Activated naive CD4-positive, alpha-beta T cell treated with anti-CD3 and anti-CD28 coated beads, Interleukin-2, amount 10 ng/mL, durations not matched to agents 7 days and 5 days (primary cell): Measurements from ENCODE around the gene ACOT8.

ENCODE experiments used
- CTCF ChIA-PET: fragments of 350-600 bp; sonication (Branson Sonifier 250); formaldehyde crosslinking; loops from one replicate; lab custom pipeline; 2021; ENCODE audit warnings: antibody characterized with exemption; lab: Charles Lee
- DNase-seq: peaks from one replicate; pipeline ENCODE4 v3.0.0-alpha.2; 2020
- H3K27ac Mint-ChIP-seq: one replicate; pipeline ENCODE4 v1.8.0; 2021; ENCODE audit warnings: mild to moderate bottlenecking, moderate library complexity, mixed read lengths
- H3K27me3 Mint-ChIP-seq: one replicate; pipeline ENCODE4 v1.8.0; 2021; ENCODE audit warnings: mild to moderate bottlenecking, mixed read lengths
- H3K36me3 Mint-ChIP-seq: one replicate; pipeline ENCODE4 v1.8.0; 2021; ENCODE audit warnings: mixed read lengths
- H3K4me1 Mint-ChIP-seq: one replicate; pipeline ENCODE4 v1.8.0; 2021; ENCODE audit warnings: mixed read lengths
- H3K4me3 Mint-ChIP-seq: one replicate; pipeline ENCODE4 v1.8.0; 2021; ENCODE audit warnings: mild to moderate bottlenecking, moderate library complexity, mixed read lengths
- H3K9me3 Mint-ChIP-seq: one replicate; pipeline ENCODE4 v1.8.0; 2021; ENCODE audit warnings: mixed read lengths

The ACOT8 gene

DNA sequence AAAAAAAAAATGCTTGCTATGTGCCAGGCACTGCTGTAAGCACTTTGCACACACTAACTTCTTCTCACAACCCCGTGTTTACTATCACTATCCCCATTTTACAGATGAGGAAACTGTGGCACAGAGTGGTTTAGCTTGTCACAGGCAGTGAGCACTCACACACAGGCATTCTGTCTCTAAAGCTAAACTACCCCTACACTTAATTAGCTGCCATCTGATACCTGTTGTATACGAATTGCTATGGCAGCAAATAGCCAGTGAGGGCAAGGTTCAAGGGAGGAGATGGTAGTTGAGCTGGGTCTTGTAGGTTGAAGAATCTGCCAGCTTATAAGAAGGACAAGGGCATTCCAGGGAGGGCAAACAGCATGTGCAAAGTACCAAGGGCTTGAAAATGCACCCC, 35.2 kb downstream of the ACOT8 start:
- CTCF ChIA-PET: interaction anchor here (0.9 to 3.6 kb wide), 2 partner anchors 112 to 148 kb away, joined by 3 to 20 read pairs; no protein-coding TSS in a partner anchor
- H3K4me1 Mint-ChIP-seq: peaks cover 21% of the 10 kb centered on the region
- H3K4me3 Mint-ChIP-seq: no peak overlapping the region
- no peak for DNase-seq
- no peaks in the 10 kb centered on the region for H3K9me3 Mint-ChIP-seq
- no peak overlapping the region for H3K27ac Mint-ChIP-seq
- peaks cover 5% of the 10 kb centered on the region for H3K36me3 Mint-ChIP-seq
- peaks cover 48% of the 10 kb centered on the region for H3K27me3 Mint-ChIP-seq

DNA sequence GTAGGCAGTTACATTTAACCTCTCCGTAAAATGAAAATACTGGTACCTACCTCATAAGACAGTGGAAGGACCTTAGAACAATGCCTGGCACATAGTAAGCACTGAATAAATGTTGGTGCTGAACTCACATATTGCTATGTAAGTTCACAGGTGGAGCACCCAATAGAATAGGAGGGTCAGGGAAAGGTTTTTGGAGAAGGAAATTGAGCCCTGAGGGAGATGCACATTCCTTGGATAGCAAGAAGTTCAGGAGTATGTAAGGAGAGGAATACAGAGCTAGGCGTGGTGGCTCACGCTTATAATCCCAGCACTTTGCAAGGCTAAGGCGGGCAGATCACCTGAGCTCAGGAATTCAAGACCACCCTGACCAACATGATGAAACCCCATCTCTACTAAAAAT, 37.7 kb downstream of the ACOT8 start:
- Mint-ChIP-seq H3K27me3 (peaks cover 33% of the 10 kb centered on the region), H3K36me3 (peaks cover 20% of the 10 kb centered on the region), H3K9me3 (no peaks in the 10 kb centered on the region), H3K4me3 (no peak overlapping the region), H3K4me1 (peaks cover 29% of the 10 kb centered on the region), H3K27ac (no peak overlapping the region)
- CTCF ChIA-PET: no interaction called here
- DNase-seq: no peak

DNA sequence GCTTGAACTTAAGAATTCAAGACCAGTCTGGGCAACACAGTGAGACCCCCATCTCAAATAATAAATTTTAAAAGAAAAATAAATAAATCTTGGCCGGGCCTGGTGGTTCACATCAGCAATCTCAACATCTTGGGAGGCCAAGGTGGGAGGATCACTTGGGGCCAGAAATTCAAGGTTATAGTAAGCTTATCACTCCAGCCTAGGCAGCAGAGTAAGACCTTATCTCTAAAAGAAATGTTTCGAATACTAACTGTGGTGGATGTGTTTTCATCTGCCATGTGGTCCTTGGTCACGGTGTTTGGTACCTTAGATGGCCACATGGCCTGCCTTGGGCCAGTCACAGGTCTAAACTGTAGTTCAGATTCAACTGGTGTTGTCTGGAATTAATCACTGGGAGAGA, 39.0 kb downstream of the ACOT8 start:
- H3K27me3 Mint-ChIP-seq: peaks cover 20% of the 10 kb centered on the region
- DNase-seq: no peak
- H3K4me1 Mint-ChIP-seq: peaks cover 28% of the 10 kb centered on the region
- CTCF ChIA-PET: interaction anchor here (0.7 kb wide), 1 partner anchor 24 kb away, joined by 3 read pairs; no protein-coding TSS in a partner anchor
- no peak overlapping the region for H3K4me3 Mint-ChIP-seq
- H3K36me3 Mint-ChIP-seq: peaks cover 26% of the 10 kb centered on the region
- H3K27ac Mint-ChIP-seq: no peak overlapping the region
- H3K9me3 Mint-ChIP-seq: no peaks in the 10 kb centered on the region

DNA sequence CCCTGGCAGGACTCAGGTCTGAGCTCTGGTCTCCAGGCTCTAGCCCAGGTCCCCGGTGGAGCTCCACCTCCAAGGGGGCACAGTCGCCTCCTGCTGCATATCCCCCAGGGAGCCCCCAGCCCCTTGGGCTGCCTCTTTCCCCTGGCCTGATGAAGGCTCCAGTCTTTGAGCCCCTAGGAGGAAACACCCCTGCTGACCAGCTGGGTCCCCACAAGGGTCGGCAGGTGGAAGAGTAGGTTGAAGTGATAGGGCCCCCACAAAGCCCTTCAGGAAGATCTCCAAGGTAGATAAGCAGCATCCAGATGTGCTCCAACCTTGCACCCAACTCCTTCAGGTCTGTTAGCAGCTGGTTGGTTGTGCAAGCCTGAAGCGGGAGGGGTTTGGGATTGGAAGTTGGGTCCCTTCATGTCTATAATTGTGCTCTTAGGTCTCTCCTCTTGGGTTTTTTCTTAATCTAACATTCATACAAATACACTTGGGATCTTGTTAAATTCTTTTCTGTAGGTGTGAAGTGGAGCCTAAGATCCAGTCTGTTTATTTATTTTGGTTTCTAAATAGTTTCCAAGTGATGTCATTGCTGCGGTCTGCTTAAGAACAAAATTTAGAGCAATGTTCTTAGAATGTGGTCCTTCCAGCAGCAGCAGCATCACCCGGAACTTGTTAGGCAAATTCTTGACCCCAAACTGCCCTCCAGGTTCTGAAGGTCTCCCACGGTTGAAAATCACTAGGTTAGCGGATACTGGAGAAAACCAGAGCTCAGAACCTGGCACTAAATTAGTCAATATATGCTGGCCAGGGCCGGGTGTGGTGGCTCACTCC, 39.6 kb downstream of the ACOT8 start:
- Mint-ChIP-seq H3K36me3 (peaks cover 32% of the 10 kb centered on the region), H3K4me1 (peaks cover 31% of the 10 kb centered on the region), H3K4me3 (no peak overlapping the region), H3K27me3 (peaks cover 14% of the 10 kb centered on the region), H3K9me3 (no peaks in the 10 kb centered on the region), H3K27ac (no peak overlapping the region)
- CTCF ChIA-PET: interaction anchor here (0.8 to 0.9 kb wide), 2 partner anchors 18 to 153 kb away, joined by 3 to 4 read pairs; no protein-coding TSS in a partner anchor
- DNase-seq: no peak

DNA sequence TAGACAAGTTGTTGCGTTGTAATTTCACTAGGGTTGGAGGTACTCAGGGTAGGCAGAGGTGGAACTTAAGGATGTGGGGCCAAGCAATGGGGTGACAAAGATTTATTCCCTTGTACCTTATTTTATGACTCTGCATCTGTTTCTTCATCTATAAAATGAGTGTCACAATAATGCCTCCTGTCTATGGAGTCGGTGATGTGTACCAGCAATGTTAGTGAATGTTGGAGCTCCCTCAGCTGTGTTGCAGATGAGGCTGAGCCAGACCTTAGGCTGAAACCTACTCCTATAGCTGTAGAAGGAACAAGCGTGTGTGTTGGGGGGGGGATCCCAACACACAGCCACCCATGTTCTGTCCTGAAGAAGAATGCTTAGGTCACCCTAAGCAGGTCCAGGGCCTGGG, 40.2 kb downstream of the ACOT8 start:
- no peak for DNase-seq
- Mint-ChIP-seq H3K27me3 (peaks cover 7% of the 10 kb centered on the region), H3K36me3 (peaks cover 37% of the 10 kb centered on the region), H3K4me1 (peaks cover 34% of the 10 kb centered on the region), H3K4me3 (no peak overlapping the region), H3K27ac (no peak overlapping the region), H3K9me3 (no peaks in the 10 kb centered on the region)
- CTCF ChIA-PET: interaction anchor here (0.8 to 0.9 kb wide), 2 partner anchors 18 to 153 kb away, joined by 3 to 4 read pairs; no protein-coding TSS in a partner anchor

DNA sequence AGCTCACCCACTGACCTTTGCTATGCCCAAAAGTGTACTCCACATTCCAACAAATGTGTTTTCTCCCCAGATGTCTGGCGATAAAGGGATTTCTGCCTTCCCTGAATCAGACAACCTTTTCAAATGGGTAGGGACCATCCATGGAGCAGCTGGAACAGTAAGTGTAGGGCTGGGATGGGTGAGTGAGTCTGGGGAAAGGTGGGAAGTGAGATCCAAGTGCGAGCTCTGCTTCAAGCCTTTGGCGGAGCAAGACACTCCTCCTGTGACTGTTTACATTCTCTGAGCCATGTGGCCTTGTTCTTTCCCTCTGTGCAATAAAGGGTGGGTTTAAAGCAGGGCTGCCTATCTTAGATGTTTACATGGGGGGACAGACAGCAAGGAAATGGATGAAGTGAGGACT, 42.9 kb downstream of the ACOT8 start:
- Mint-ChIP-seq H3K27ac (no peak overlapping the region), H3K9me3 (no peaks in the 10 kb centered on the region), H3K27me3 (no peaks in the 10 kb centered on the region), H3K36me3 (peaks cover 59% of the 10 kb centered on the region), H3K4me1 (peaks cover 41% of the 10 kb centered on the region), H3K4me3 (peak overlapping the region; percentile 31)
- CTCF ChIA-PET: interaction anchor here (2.0 to 2.6 kb wide), 2 partner anchors 10 to 15 kb away, joined by 8 to 13 read pairs; no protein-coding TSS in a partner anchor
- DNase-seq: no peak

DNA sequence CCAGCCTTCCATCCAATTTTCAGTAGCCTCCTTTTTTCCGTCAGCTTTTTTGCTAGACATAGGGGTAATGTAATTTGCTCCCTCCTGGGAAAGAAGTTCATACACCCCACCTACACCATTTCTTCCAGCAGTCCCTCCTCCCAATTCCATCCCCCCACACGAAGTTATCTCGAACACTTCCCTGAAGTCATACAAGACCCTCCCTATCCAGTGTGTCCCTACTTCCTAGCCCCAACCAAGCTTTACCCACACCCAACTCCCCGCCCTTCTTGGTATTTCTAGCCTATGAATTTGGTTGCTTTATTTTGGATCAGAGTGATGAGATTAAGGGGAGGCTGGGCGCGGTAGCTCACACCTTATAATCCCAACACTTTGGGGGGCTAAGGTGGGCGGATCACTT, 43.7 kb downstream of the ACOT8 start:
- Mint-ChIP-seq H3K36me3 (peaks cover 65% of the 10 kb centered on the region), H3K4me3 (peak overlapping the region; percentile 91), H3K4me1 (peaks cover 41% of the 10 kb centered on the region), H3K27ac (peak overlapping the region; percentile 86), H3K9me3 (no peaks in the 10 kb centered on the region), H3K27me3 (no peaks in the 10 kb centered on the region)
- DNase-seq: no peak
- CTCF ChIA-PET: interaction anchor here (0.9 to 2.6 kb wide), 4 partner anchors 11 to 156 kb away, joined by 3 to 13 read pairs (median 6); no protein-coding TSS in a partner anchor

DNA sequence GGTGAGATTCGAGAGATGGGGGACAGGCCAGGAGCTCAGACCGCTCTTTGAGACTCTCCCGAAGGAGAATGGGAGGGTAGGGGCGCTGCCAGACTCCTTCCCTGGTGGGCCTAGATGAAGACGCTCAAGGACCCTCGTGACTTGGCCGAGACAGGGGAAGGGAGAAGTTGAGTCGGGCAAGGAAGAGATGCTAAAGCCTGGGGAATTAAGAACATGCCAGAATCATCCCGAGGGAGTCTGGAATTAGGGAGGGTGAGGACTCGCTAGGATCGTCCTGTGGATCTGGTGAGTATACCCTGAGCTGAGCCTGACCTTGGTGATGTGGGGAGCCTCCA, 44.2 kb downstream of the ACOT8 start:
- H3K27me3 Mint-ChIP-seq: no peaks in the 10 kb centered on the region
- H3K36me3 Mint-ChIP-seq: peaks cover 69% of the 10 kb centered on the region
- CTCF ChIA-PET: interaction anchor here (0.6 to 2.6 kb wide), 5 partner anchors 11 to 158 kb away, joined by 3 to 13 read pairs (median 4); no protein-coding TSS in a partner anchor
- no peak for DNase-seq
- H3K9me3 Mint-ChIP-seq: no peaks in the 10 kb centered on the region
- H3K4me1 Mint-ChIP-seq: peaks cover 41% of the 10 kb centered on the region
- H3K27ac Mint-ChIP-seq: peak overlapping the region; percentile 86
- H3K4me3 Mint-ChIP-seq: peak overlapping the region; percentile 91

DNA sequence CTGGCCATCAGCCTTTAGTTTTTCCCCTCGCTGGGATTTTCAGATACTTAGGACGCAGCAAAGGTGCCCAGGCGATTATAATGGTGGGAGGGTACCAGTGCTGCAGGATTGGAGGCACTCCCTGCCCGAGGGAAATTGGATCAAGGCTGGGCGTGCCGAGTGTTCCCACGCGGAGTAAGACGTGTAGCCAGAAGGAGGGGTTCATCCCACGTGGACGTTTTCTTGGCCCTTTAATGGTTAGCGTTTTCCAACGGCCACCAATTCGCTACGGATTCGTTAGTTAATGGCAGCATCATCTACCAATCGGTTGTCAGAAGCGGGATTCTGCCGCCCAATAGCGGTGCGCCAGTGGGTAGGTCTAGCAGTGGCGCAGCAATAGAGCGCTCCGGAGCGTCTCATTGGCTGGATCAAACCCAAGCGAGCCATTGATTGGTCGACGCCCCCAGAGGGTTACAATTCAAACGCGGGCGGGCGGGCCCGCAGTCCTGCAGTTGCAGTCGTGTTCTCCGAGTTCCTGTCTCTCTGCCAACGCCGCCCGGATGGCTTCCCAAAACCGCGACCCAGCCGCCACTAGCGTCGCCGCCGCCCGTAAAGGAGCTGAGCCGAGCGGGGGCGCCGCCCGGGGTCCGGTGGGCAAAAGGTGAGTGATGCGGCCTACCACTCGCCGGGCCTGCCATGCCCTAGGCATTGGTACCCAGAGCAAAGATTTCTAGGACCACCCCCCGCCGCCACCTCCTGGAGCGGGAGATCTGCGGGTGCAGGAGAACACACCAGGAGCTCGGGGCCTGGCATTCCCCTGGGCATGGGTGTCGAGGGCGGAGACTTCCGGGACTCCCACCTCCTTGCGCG, 44.8 kb downstream of the ACOT8 start, which contains the start of gene UBE2C:
TSS of gene UBE2C (plus strand) at position 488 of the 849 bp plus-strand sequence. CDS start at position 540, 52 bp downstream.
- no peaks in the 10 kb centered on the region for H3K27me3 Mint-ChIP-seq
- H3K4me3 Mint-ChIP-seq: peak within 1 kb of the TSS; percentile 91
- H3K9me3 Mint-ChIP-seq: no peaks in the 10 kb centered on the region
- H3K27ac Mint-ChIP-seq: peak within 1 kb of the TSS; percentile 86
- CTCF ChIA-PET: interaction anchor here (0.6 to 2.6 kb wide), 4 partner anchors 12 to 158 kb away, joined by 3 to 13 read pairs (median 6); no protein-coding TSS in a partner anchor
- peak; percentile 98 for DNase-seq
- peaks cover 68% of the 10 kb centered on the region for H3K36me3 Mint-ChIP-seq
- peaks cover 39% of the 10 kb centered on the region for H3K4me1 Mint-ChIP-seq

DNA sequence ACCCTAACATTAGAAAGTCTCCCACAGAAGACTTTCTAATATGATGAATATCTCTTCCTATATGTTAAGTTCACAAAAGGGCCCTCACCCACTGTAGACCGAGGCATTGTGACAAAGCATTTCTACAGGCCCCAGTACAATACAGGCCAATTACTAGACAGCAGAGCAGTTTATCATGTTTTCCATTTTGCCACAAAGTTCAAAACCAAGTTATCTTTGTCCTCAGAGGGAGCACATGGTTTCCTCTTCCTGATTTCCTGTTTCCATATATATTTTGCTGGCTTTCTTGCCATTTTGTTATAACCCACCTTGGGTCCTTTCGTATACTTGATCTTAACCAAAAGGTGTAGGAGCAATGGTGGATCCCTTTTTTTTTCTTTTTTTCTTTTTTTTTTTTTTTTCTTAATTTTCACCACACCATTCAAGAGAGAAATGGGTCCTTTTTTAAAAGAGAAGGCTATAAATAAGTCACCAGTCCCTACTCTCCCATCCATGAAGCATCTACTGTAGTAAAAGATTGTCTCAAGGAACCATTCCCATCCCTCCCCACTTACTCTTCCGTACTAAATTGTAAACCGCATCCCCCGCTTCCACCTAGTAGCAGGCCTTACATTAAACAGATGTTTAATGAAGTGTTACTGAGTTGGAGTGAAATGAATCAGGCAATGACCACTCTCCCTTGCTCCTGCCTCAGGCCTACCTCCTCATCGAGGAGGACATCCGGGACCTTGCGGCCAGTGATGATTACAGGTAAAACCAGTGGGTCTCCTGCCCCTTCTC, 46.8 kb downstream of the ACOT8 start:
- Mint-ChIP-seq H3K4me1 (peaks cover 28% of the 10 kb centered on the region), H3K36me3 (peaks cover 57% of the 10 kb centered on the region), H3K27me3 (no peaks in the 10 kb centered on the region), H3K27ac (no peak overlapping the region), H3K9me3 (no peaks in the 10 kb centered on the region), H3K4me3 (no peak overlapping the region)
- CTCF ChIA-PET: interaction anchor here (1.3 kb wide), 1 partner anchor 11 kb away, joined by 6 read pairs; no protein-coding TSS in a partner anchor
- no peak for DNase-seq

DNA sequence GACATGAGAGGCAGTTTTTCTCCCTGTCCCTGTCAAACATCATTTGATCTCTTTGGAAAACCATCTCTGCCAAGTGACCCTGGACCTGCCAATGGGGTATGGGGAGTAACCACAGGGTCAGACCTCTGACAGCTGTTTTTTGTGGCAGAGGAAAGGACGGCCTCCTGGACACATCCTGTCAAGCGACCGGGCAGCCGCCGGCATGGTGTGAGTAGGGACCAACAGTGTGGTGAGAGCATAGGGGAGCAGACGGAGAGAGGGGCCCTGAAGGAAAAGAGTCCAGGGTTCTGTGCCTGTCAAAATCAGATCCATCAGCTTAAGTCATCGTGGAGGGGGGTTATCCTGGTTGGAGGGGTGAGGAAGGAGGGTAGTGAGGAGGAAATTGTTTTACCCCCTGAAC, 55.3 kb downstream of the ACOT8 start:
- DNase-seq: no peak
- CTCF ChIA-PET: interaction anchor here (1.2 kb wide), 1 partner anchor 10 kb away, joined by 3 read pairs; no protein-coding TSS in a partner anchor
- peaks cover 8% of the 10 kb centered on the region for H3K4me1 Mint-ChIP-seq
- no peak overlapping the region for H3K27ac Mint-ChIP-seq
- no peaks in the 10 kb centered on the region for H3K27me3 Mint-ChIP-seq
- H3K4me3 Mint-ChIP-seq: no peak overlapping the region
- no peaks in the 10 kb centered on the region for H3K9me3 Mint-ChIP-seq
- H3K36me3 Mint-ChIP-seq: peaks cover 36% of the 10 kb centered on the region

DNA sequence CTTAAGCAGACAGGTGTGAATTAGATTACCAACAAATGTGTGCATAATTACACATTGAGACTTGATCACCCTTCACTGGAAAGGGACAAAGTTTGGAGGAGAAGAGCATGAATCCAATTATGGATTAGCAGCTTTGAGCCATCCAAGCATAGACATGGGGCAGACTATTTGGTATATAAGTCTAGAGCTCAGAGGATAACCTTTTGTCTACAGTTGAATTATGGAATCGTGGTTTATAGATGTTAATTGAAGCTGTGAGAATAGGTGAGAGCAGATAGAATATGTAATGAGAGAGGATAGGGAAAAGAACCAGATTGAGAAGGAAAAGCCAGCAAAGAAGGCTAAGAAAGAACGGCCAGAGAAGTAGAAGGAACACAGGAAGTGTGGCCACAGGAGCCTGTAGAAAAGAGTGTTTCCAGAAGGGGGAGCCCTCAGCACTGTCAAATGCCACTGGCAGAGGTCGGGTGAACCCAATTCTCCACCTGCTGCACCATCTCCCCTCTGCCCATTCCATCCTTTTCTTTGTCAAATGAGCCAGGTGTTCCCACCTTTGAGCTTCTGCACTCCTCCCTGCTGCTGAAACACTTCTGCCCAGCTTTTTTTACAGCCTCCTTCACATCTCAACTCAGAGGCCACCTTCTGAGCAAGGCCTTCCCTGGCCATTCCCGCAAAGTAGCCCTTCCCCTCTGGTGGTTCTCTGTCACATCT, 58.1 kb downstream of the ACOT8 start:
- H3K4me1 Mint-ChIP-seq: peaks cover 8% of the 10 kb centered on the region
- CTCF ChIA-PET: interaction anchor here (0.6 to 2.9 kb wide), 28 partner anchors 9 to 505 kb away, joined by 3 to 21 read pairs (median 6); partner anchors contain the start of genes ACOT8, PCIF1, UBE2C and ZSWIM1
- DNase-seq: peak; percentile 81
- H3K27me3 Mint-ChIP-seq: no peaks in the 10 kb centered on the region
- H3K4me3 Mint-ChIP-seq: no peak overlapping the region
- peak overlapping the region; percentile 46 for H3K27ac Mint-ChIP-seq
- peaks cover 41% of the 10 kb centered on the region for H3K36me3 Mint-ChIP-seq
- H3K9me3 Mint-ChIP-seq: no peaks in the 10 kb centered on the region
